ENCODE measurements around the gene DARS1.
"Not testable (repeated sequence)": the region's sequence is repeated elsewhere in the genome, so short reads cannot be mapped to it uniquely, and the experiment has no call there.

DARS1 gene

GRCh38 chr2:135882415-135882814 is 103.0 kb downstream of the DARS1 start:
- Histone ChIP-seq H3K9me3 (ENCODE audit: control insufficient read depth in 5 of 5, low read length in 5 of 5) (no peaks in the 10 kb centered on the region), H3K4me3 (ENCODE audit: low read depth in 1 of 5, low read length in 5 of 5) (no peak overlapping the region), H3K4me1 (ENCODE audit: control insufficient read depth in 5 of 5, insufficient read depth in 5 of 5, low read length in 5 of 5) (no peaks in the 10 kb centered on the region), H3K9ac (ENCODE audit: low read length in 5 of 5) (no peak overlapping the region), H3K27me3 (ENCODE audit: control insufficient read depth in 5 of 5, insufficient read depth in 4 of 5, low read length in 5 of 5) (peaks cover 0 to 6% (median 0%) of the 10 kb centered on the region in 5 donors), H3K27ac (ENCODE audit: low read depth, low read length) (no peak overlapping the region), H3K36me3 (ENCODE audit: control insufficient read depth in 5 of 5, insufficient read depth in 5 of 5, low read length in 5 of 5) (no peaks in the 10 kb centered on the region)

DNA sequence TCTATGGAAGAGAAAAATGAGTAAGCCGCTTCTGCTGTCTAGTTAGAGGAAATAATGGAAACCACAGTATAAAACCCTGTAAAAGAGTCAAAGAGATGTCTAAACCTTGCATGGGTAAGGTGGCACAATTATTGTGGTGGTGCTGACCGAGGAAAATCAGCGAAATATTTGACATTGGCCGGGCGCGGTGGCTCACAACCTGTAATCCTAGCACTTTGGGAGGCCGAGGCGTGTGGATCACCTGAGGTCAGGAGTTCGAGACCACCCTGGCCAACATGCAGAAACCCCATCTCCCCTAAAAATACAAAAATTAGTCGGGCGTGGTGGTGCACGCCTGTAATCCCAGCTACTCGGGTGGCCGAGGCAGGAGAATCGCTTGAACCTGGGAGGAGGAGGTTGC is 108.7 kb downstream of the DARS1 start:
- Histone ChIP-seq H3K4me1 (ENCODE audit: control insufficient read depth in 5 of 5, insufficient read depth in 5 of 5, low read length in 5 of 5) (peaks cover 0 to 18% (median 13%) of the 10 kb centered on the region in 5 donors), H3K4me3 (ENCODE audit: low read depth in 1 of 5, low read length in 5 of 5) (peak overlapping the region; percentile 72 to 82 (median 81)), H3K9ac (ENCODE audit: low read length in 5 of 5) (peak overlapping the region in 3 of 5 donors; percentile 57 to 74 (median 73))
- not testable (repeated sequence) for H3K27me3 ChIP-seq (ENCODE audit: control insufficient read depth in 5 of 5, insufficient read depth in 4 of 5, low read length in 5 of 5); H3K9me3 ChIP-seq (ENCODE audit: control insufficient read depth in 5 of 5, low read length in 5 of 5); H3K27ac ChIP-seq (ENCODE audit: low read depth, low read length); H3K36me3 ChIP-seq (ENCODE audit: control insufficient read depth in 5 of 5, insufficient read depth in 5 of 5, low read length in 5 of 5)

- Histone ChIP-seq H3K4me3 (ENCODE audit: low read depth in 1 of 5, low read length in 5 of 5) (peak within 1 kb of the TSS; percentile 72 to 82 (median 81)), H3K4me1 (ENCODE audit: control insufficient read depth in 5 of 5, insufficient read depth in 5 of 5, low read length in 5 of 5) (peaks cover 0 to 18% (median 13%) of the 10 kb centered on the region in 5 donors), H3K9ac (ENCODE audit: low read length in 5 of 5) (peak within 1 kb of the TSS in 4 of 5 donors; percentile 66 to 82 (median 78)), H3K27me3 (ENCODE audit: control insufficient read depth in 5 of 5, insufficient read depth in 4 of 5, low read length in 5 of 5) (no peaks in the 10 kb centered on the region), H3K36me3 (ENCODE audit: control insufficient read depth in 5 of 5, insufficient read depth in 5 of 5, low read length in 5 of 5) (peaks cover 1 to 6% (median 3%) of the 10 kb centered on the region in 5 donors), H3K27ac (ENCODE audit: low read depth, low read length) (peak within 1 kb of the TSS; percentile 67), H3K9me3 (ENCODE audit: control insufficient read depth in 5 of 5, low read length in 5 of 5) (no peaks in the 10 kb centered on the region)
These were observed 109.2 kb downstream of the DARS1 start, which contains the start of gene MCM6 for GRCh38 chr2:135876066-135876711. Gene MCM6, minus strand, starts transcription at chr2:135876443. Its CDS starts 78 bp downstream, at chr2:135876365.

- Histone ChIP-seq H3K36me3 (ENCODE audit: control insufficient read depth in 5 of 5, insufficient read depth in 5 of 5, low read length in 5 of 5) (peaks cover 3 to 11% (median 7%) of the 10 kb centered on the region in 5 donors), H3K9ac (ENCODE audit: low read length in 5 of 5) (peak overlapping the region in 4 of 5 donors; percentile 66 to 82 (median 78)), H3K27me3 (ENCODE audit: control insufficient read depth in 5 of 5, insufficient read depth in 4 of 5, low read length in 5 of 5) (no peaks in the 10 kb centered on the region), H3K4me3 (ENCODE audit: low read depth in 1 of 5, low read length in 5 of 5) (peak overlapping the region; percentile 71 to 82 (median 81)), H3K4me1 (ENCODE audit: control insufficient read depth in 5 of 5, insufficient read depth in 5 of 5, low read length in 5 of 5) (peaks cover 0 to 18% (median 13%) of the 10 kb centered on the region in 5 donors), H3K27ac (ENCODE audit: low read depth, low read length) (peak overlapping the region; percentile 67), H3K9me3 (ENCODE audit: control insufficient read depth in 5 of 5, low read length in 5 of 5) (no peaks in the 10 kb centered on the region)
These were observed 109.8 kb downstream of the DARS1 start for GRCh38 chr2:135875491-135876065.

- H3K27ac ChIP-seq (ENCODE audit: low read depth, low read length): no peak overlapping the region
- H3K9me3 ChIP-seq (ENCODE audit: control insufficient read depth in 5 of 5, low read length in 5 of 5): no peaks in the 10 kb centered on the region
- H3K4me3 ChIP-seq (ENCODE audit: low read depth in 1 of 5, low read length in 5 of 5): peak overlapping the region in 2 of 5 donors; percentile 71 to 81
- peaks cover 7 to 18% (median 9%) of the 10 kb centered on the region in 5 donors for H3K36me3 ChIP-seq (ENCODE audit: control insufficient read depth in 5 of 5, insufficient read depth in 5 of 5, low read length in 5 of 5)
- H3K4me1 ChIP-seq (ENCODE audit: control insufficient read depth in 5 of 5, insufficient read depth in 5 of 5, low read length in 5 of 5): peaks cover 0 to 18% (median 13%) of the 10 kb centered on the region in 5 donors
- no peaks in the 10 kb centered on the region for H3K27me3 ChIP-seq (ENCODE audit: control insufficient read depth in 5 of 5, insufficient read depth in 4 of 5, low read length in 5 of 5)
- peak overlapping the region in 1 of 5 donors; percentile 82 for H3K9ac ChIP-seq (ENCODE audit: low read length in 5 of 5)
These were observed 110.6 kb downstream of the DARS1 start for GRCh38 chr2:135874777-135875365.

- H3K36me3 ChIP-seq (ENCODE audit: control insufficient read depth in 5 of 5, insufficient read depth in 5 of 5, low read length in 5 of 5): peaks cover 24 to 44% (median 27%) of the 10 kb centered on the region in 5 donors
- H3K9ac ChIP-seq (ENCODE audit: low read length in 5 of 5): no peak overlapping the region
- H3K27ac ChIP-seq (ENCODE audit: low read depth, low read length): no peak overlapping the region
- peaks cover 0 to 10% (median 6%) of the 10 kb centered on the region in 5 donors for H3K4me1 ChIP-seq (ENCODE audit: control insufficient read depth in 5 of 5, insufficient read depth in 5 of 5, low read length in 5 of 5)
- no peaks in the 10 kb centered on the region for H3K9me3 ChIP-seq (ENCODE audit: control insufficient read depth in 5 of 5, low read length in 5 of 5)
- no peak overlapping the region for H3K4me3 ChIP-seq (ENCODE audit: low read depth in 1 of 5, low read length in 5 of 5)
- no peaks in the 10 kb centered on the region for H3K27me3 ChIP-seq (ENCODE audit: control insufficient read depth in 5 of 5, insufficient read depth in 4 of 5, low read length in 5 of 5)
These were observed 114.9 kb downstream of the DARS1 start for GRCh38 chr2:135870571-135870970.

DNA sequence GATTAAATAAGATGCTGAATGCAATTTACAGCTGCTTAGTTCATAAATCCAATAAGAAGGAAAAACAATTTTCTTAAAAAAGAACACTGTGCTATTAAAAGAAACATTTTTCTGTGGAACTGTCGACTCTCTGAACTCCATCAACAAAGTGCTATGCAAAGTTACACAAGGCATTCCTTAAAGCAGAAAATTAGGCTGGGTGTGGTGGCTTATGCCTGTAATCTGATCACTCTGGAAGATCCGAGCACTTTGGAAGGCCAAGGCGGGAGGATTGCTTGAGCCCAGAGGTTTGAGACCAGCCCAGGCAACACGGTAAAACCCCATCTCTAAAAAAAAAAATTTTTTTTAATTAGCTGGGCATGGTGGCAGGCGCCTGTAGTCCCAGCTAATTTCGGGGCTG is 122.2 kb downstream of the DARS1 start:
- Histone ChIP-seq H3K27ac (ENCODE audit: low read depth, low read length) (no peak overlapping the region), H3K9ac (ENCODE audit: low read length in 5 of 5) (no peak overlapping the region), H3K4me3 (ENCODE audit: low read depth in 1 of 5, low read length in 5 of 5) (no peak overlapping the region), H3K27me3 (ENCODE audit: control insufficient read depth in 5 of 5, insufficient read depth in 4 of 5, low read length in 5 of 5) (no peaks in the 10 kb centered on the region), H3K36me3 (ENCODE audit: control insufficient read depth in 5 of 5, insufficient read depth in 5 of 5, low read length in 5 of 5) (peaks cover 28 to 64% (median 44%) of the 10 kb centered on the region in 5 donors), H3K9me3 (ENCODE audit: control insufficient read depth in 5 of 5, low read length in 5 of 5) (no peaks in the 10 kb centered on the region), H3K4me1 (ENCODE audit: control insufficient read depth in 5 of 5, insufficient read depth in 5 of 5, low read length in 5 of 5) (no peaks in the 10 kb centered on the region)

DNA sequence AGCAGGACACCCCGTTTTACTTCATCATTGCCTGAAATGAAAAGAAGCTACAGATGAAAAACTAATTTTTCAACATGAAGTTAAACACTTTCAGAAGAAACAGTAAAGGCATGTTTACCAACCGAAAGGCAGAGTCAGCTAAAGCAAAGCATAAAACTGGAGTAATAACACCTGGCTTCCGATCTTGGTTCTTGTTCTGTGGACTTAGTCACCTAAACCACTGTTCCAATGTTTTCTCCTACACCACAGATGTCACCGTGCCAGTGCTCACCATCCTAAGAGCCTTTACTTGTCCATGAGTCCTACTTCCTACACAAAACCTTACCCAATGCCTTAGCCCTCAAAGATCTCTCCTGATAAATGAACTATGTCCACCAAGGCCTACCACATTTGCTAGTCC is 122.7 kb downstream of the DARS1 start:
- Histone ChIP-seq H3K9me3 (ENCODE audit: control insufficient read depth in 5 of 5, low read length in 5 of 5) (no peaks in the 10 kb centered on the region), H3K4me1 (ENCODE audit: control insufficient read depth in 5 of 5, insufficient read depth in 5 of 5, low read length in 5 of 5) (no peaks in the 10 kb centered on the region), H3K36me3 (ENCODE audit: control insufficient read depth in 5 of 5, insufficient read depth in 5 of 5, low read length in 5 of 5) (peaks cover 27 to 64% (median 44%) of the 10 kb centered on the region in 5 donors), H3K4me3 (ENCODE audit: low read depth in 1 of 5, low read length in 5 of 5) (no peak overlapping the region), H3K27ac (ENCODE audit: low read depth, low read length) (no peak overlapping the region), H3K9ac (ENCODE audit: low read length in 5 of 5) (no peak overlapping the region), H3K27me3 (ENCODE audit: control insufficient read depth in 5 of 5, insufficient read depth in 4 of 5, low read length in 5 of 5) (no peaks in the 10 kb centered on the region)

Data from subcutaneous abdominal adipose tissue (tissue), 5 donors.